Measurements from ENCODE around the gene ZNF729. TPM values are rescaled to one million over a fixed set of nuclear protein-coding genes. Genes with fewer than 3 reads are reported as not detected.
"Not testable (repeated sequence)": the region's sequence is repeated elsewhere in the genome, so short reads cannot be mapped to it uniquely, and the experiment has no call there.

Gene ZNF729
- total RNA-seq (2014; rRNA removed; shearing (Covaris generic)) = not detected in 2 replicates

DNA sequence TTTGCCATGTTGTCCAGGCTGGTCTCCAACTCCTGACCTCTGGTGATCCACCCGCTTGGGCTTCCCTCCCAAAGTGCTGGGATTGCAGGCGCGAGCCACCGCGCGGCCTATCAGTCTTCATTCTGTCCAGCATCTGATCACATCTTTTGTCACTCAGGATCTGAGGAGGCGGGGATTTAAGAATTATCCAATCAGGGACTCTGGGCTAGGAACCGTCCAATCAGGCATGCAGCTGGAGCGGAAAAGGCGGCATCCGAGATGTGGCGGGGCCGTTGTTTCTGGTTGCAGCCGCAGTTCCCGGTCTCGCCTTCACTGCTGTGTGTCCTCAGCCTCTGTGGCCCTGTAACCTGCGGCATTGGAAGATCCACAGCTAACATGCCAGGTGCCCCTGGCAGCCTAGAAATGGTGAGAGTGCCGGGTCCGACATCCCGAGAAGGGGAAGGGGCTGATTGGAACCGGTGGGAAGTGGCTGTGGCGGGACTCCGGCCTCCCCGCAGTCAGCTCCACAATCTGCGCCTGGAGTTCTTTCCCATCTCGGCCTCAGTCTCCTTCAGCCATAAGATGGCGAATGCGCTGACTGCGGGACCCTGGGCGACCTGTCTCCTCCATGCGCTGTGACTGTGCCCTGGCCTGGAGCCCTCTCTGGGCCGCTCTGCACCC, at the start of gene ZNF729:
ZNF729 (plus strand) TSS at position 291 of the 660 bp plus-strand sequence; CDS start at position 376, 85 bp downstream.
- no peak within 1 kb of the TSS for H3K27ac ChIP-seq
- no peaks in the 10 kb centered on the region for H3K27me3 ChIP-seq
- no peak for DNase-seq
- H3K4me3 ChIP-seq = no peak within 1 kb of the TSS
- no peaks in the 10 kb centered on the region for H3K36me3 ChIP-seq
- H3K9me3 ChIP-seq (replicated peaks) = no peaks in the 10 kb centered on the region
- no peaks in the 10 kb centered on the region for H3K4me1 ChIP-seq

- H3K27me3 ChIP-seq = no peaks in the 10 kb centered on the region
- no peak overlapping the region for H3K4me3 ChIP-seq
- no peak for DNase-seq
- no peaks in the 10 kb centered on the region for H3K36me3 ChIP-seq
- H3K4me1 ChIP-seq = no peaks in the 10 kb centered on the region
- H3K9me3 ChIP-seq (replicated peaks) = no peaks in the 10 kb centered on the region
- no peak overlapping the region for H3K27ac ChIP-seq
Measured at GRCh38 chr19:22256856-22257255, 29.4 kb upstream of the ZNF729 start.

DNA sequence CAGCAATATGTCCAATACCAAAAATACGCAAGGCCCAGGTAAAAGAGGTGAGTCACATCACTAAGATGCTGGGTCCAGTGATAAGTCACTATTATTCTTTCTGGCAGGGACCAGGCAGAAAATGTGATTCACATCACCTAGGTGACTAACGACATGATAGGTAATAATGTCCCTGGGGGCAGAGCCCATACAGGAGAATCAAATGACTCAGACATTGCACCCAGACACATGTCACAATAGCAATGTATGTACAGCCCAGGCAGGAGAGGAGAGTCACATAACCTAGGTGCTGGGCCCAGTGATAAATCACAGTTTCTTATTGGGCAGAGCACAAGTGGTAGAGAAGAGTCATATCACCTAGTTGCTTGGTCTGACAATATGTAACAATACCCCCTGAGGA, 28.9 kb upstream of the ZNF729 start:
- DNase-seq = no peak
- Histone ChIP-seq H3K9me3 (replicated peaks) (no peaks in the 10 kb centered on the region), H3K27me3 (no peaks in the 10 kb centered on the region), H3K4me1 (no peaks in the 10 kb centered on the region), H3K27ac (no peak overlapping the region), H3K36me3 (no peaks in the 10 kb centered on the region), H3K4me3 (no peak overlapping the region)

DNA sequence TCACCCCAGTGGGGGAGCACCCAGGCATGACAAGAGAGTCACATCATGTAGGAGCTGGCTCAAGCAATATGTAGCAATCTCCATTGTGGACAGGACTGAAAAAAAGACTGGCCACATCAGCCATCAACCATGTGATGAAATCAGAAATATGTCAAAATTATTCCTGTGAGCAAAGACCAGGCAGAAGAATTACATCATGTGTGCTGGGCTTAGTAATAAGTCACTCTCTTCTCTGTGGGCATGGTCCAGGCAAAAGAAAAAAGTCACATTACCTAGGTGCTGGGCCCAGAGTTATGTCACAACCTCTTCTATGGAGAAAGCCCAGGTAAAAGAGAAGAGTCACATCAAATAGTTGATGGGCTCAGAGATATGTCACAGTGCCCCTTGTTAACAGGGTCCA, 28.3 kb upstream of the ZNF729 start:
- no peaks in the 10 kb centered on the region for H3K27me3 ChIP-seq
- no peaks in the 10 kb centered on the region for H3K9me3 ChIP-seq (replicated peaks)
- no peak overlapping the region for H3K4me3 ChIP-seq
- no peak overlapping the region for H3K27ac ChIP-seq
- no peaks in the 10 kb centered on the region for H3K4me1 ChIP-seq
- no peaks in the 10 kb centered on the region for H3K36me3 ChIP-seq
- no peak for DNase-seq

DNA sequence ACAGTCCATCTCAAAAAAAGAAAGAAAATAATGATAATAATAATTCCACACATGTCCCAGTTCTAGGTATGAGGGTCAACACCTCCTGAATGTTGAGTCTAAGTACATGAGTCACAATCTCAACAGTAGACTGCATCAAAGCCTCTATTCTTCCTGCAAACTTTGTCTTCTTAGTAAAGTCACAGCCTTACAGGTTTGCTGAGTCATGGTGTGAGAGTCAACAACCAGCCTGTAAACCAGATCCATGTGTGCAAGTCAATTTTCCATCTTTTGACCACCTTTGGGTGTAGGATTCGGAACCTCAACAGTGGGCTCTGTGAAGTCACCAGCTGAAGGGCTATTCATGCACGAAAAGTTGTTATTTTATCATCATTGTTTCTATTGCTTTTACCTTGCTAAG, 25.7 kb upstream of the ZNF729 start:
- Histone ChIP-seq H3K4me3 (no peak overlapping the region), H3K4me1 (no peaks in the 10 kb centered on the region), H3K36me3 (no peaks in the 10 kb centered on the region), H3K27me3 (no peaks in the 10 kb centered on the region), H3K27ac (no peak overlapping the region), H3K9me3 (replicated peaks) (no peaks in the 10 kb centered on the region)
- no peak for DNase-seq

GRCh38 chr19:22261596-22261995, 24.6 kb upstream of the ZNF729 start:
- Histone ChIP-seq H3K27ac (no peak overlapping the region), H3K4me1 (no peaks in the 10 kb centered on the region), H3K9me3 (replicated peaks) (no peaks in the 10 kb centered on the region), H3K36me3 (no peaks in the 10 kb centered on the region), H3K27me3 (no peaks in the 10 kb centered on the region), H3K4me3 (no peak overlapping the region)
- no peak for DNase-seq

DNA sequence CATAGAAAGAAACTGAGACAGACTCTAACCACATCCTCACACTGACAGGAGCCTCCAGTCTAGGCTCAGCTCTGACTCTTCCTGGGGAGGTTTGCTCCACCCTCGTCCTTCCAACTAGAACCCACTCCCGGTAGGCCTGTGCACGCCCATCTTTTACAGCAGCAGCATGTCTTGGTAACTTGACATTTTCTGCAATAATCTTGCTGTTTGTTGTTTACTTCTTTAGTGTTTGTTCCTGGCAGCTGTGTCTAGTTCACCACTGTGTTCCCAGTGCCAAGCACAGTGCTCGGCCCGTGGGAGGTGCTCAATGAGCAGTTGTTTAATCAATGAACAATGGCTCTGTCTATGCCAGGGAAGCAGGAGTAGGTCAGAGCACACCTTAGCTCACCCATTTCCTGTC, 23.1 kb upstream of the ZNF729 start:
- DNase-seq = no peak
- Histone ChIP-seq H3K36me3 (no peaks in the 10 kb centered on the region), H3K4me1 (no peaks in the 10 kb centered on the region), H3K27me3 (no peaks in the 10 kb centered on the region), H3K4me3 (no peak overlapping the region), H3K27ac (no peak overlapping the region), H3K9me3 (replicated peaks) (no peaks in the 10 kb centered on the region)

GRCh38 chr19:22321554-22321953, 35.3 kb downstream of the ZNF729 start:
- not testable (repeated sequence) for H3K27ac ChIP-seq; H3K9me3 ChIP-seq (replicated peaks); DNase-seq; H3K27me3 ChIP-seq; H3K36me3 ChIP-seq; H3K4me3 ChIP-seq; H3K4me1 ChIP-seq

GRCh38 chr19:22326219-22326618, 40.0 kb downstream of the ZNF729 start:
- DNase-seq = no peak
- no peak overlapping the region for H3K27ac ChIP-seq
- H3K4me1 ChIP-seq = no peaks in the 10 kb centered on the region
- no peaks in the 10 kb centered on the region for H3K36me3 ChIP-seq
- H3K4me3 ChIP-seq = no peak overlapping the region
- no peaks in the 10 kb centered on the region for H3K9me3 ChIP-seq (replicated peaks)
- no peaks in the 10 kb centered on the region for H3K27me3 ChIP-seq

- no peak overlapping the region for H3K27ac ChIP-seq
- H3K4me1 ChIP-seq = no peaks in the 10 kb centered on the region
- H3K4me3 ChIP-seq = no peak overlapping the region
- DNase-seq = no peak
- H3K9me3 ChIP-seq (replicated peaks) = no peaks in the 10 kb centered on the region
- no peaks in the 10 kb centered on the region for H3K27me3 ChIP-seq
- H3K36me3 ChIP-seq = no peaks in the 10 kb centered on the region
Measured at GRCh38 chr19:22327321-22327720, 41.1 kb downstream of the ZNF729 start.

- Histone ChIP-seq H3K36me3 (no peaks in the 10 kb centered on the region), H3K4me3 (no peak overlapping the region), H3K9me3 (replicated peaks) (no peaks in the 10 kb centered on the region), H3K27ac (no peak overlapping the region), H3K27me3 (no peaks in the 10 kb centered on the region), H3K4me1 (no peaks in the 10 kb centered on the region)
- no peak for DNase-seq
Measured at GRCh38 chr19:22331521-22331920, 45.3 kb downstream of the ZNF729 start.

- H3K4me1 ChIP-seq = no peaks in the 10 kb centered on the region
- DNase-seq = no peak
- H3K4me3 ChIP-seq = no peak overlapping the region
- no peaks in the 10 kb centered on the region for H3K27me3 ChIP-seq
- H3K36me3 ChIP-seq = no peaks in the 10 kb centered on the region
- H3K27ac ChIP-seq = no peak overlapping the region
- no peaks in the 10 kb centered on the region for H3K9me3 ChIP-seq (replicated peaks)
Measured at GRCh38 chr19:22332924-22333323, 46.7 kb downstream of the ZNF729 start.

GRCh38 chr19:22335716-22336115, 49.5 kb downstream of the ZNF729 start:
- H3K27ac ChIP-seq = no peak overlapping the region
- no peak overlapping the region for H3K4me3 ChIP-seq
- H3K9me3 ChIP-seq (replicated peaks) = no peaks in the 10 kb centered on the region
- no peaks in the 10 kb centered on the region for H3K27me3 ChIP-seq
- H3K4me1 ChIP-seq = no peaks in the 10 kb centered on the region
- H3K36me3 ChIP-seq = no peaks in the 10 kb centered on the region
- DNase-seq = peak in 1 of 2 experiments; percentile 3

GRCh38 chr19:22354665-22355064, 68.4 kb downstream of the ZNF729 start:
- no peak overlapping the region for H3K27ac ChIP-seq
- DNase-seq = no peak
- no peaks in the 10 kb centered on the region for H3K36me3 ChIP-seq
- H3K4me3 ChIP-seq = no peak overlapping the region
- H3K4me1 ChIP-seq = no peaks in the 10 kb centered on the region
- H3K27me3 ChIP-seq = no peaks in the 10 kb centered on the region
- H3K9me3 ChIP-seq (replicated peaks) = no peaks in the 10 kb centered on the region

Measured in SJCRH30 (cell line).